Lower lobe of right lung (tissue), 2 donors: ENCODE data around the gene B3GLCT. TPM values are rescaled to one million over a fixed set of nuclear protein-coding genes. Genes with fewer than 3 reads are reported as not detected.

Source experiments
- ATAC-seq, 2 donors: fragments of 200-7000 bp; cut with Tn5 transposase; one replicate each; pipeline ENCODE4 v1.9.1; 2020 to 2022; ENCODE audit warnings: mild to moderate bottlenecking in 2 of 2, moderate library complexity in 2 of 2
- DNase-seq: peaks from one replicate; pipeline ENCODE4 v3.0.0-alpha.2; 2020
- H3K27ac ChIP-seq: fragments of 200-600 bp; one replicate; pipeline ENCODE4 v1.8.0; 2022
- H3K27me3 ChIP-seq: fragments of 200-600 bp; one replicate; pipeline ENCODE4 v1.8.0; 2022; ENCODE audit warnings: low read depth
- H3K36me3 ChIP-seq: fragments of 200-600 bp; one replicate; pipeline ENCODE4 v1.8.0; 2022; ENCODE audit warnings: mild to moderate bottlenecking
- H3K4me1 ChIP-seq: fragments of 200-600 bp; one replicate; pipeline ENCODE4 v1.8.0; 2022
- H3K4me3 ChIP-seq: fragments of 200-600 bp; one replicate; pipeline ENCODE4 v1.8.0; 2022; ENCODE audit warnings: mild to moderate bottlenecking
- H3K9me3 ChIP-seq: fragments of 200-600 bp; one replicate; pipeline ENCODE4 v1.8.0; 2022
- intact Hi-C: fragments of 100-400 bp; cut with DNase I; formaldehyde crosslinking; loops from one replicate; pipeline ENCODE4 v1.11.0; 2022
- total RNA-seq: library from RNA; stranded (reverse); fragmentation: NEBNext Ultra II Directional; extraction: Animal tissue kit (Norgen Biotek cat#: 25700); gene quantifications from one replicate; pipeline ENCODE4 v1.2.1, GENCODE V29; 2021
- TF ChIP-seq, protein P1 (sequence below): fragments of 200-600 bp; IDR thresholded peaks from one replicate; pipeline ENCODE4 v1.8.0; 2022; ENCODE audit warnings: antibody characterized with exemption, mild to moderate bottlenecking
- donor health status: DM: no; HTN: yes; CAD: no; lungs with severe emphysema.

Gene B3GLCT
- total RNA-seq, 1 donor from 2014 or later: 6.1 TPM

DNA sequence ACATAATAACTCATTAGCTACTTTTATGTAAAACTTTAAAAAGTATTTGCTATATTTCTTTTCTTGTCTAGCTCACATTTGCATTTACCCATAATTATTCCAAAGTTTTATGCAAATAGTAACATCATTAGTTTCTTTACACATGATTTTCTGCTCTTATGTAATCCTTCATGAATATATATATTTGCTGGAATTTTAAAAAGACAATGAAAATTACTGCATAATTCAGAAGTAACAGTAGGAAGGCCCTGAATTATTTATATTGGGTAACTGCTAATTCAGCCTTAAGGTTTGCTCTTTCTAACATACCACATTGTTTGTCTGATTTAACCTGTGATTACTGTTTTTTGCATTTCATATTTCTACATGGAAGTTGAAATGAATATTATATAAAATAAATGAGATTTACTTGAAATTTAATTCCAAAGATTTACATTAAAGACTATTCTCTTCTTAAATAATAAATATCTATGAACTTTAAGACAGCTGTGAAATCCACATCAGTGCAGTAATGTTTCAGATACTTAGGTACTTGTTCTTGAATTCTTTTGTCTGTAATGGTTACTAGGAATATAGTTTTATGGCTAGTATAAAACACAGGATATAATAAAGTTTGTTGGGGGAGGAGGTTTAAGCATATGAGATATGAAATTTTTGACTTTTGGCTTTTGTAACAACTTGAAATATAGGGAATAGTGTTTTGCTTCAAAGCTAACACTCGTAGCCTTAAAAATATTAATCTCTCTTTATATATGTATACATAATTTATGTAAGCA is 46.0 kb downstream of the B3GLCT start:
- intact Hi-C loops: no loop called here
- no peaks in the 10 kb centered on the region for H3K27me3 ChIP-seq
- H3K4me1 ChIP-seq: no peaks in the 10 kb centered on the region
- no peak overlapping the region for H3K4me3 ChIP-seq
- DNase-seq (no peak), ATAC-seq (no peak)
- H3K36me3 ChIP-seq: no peaks in the 10 kb centered on the region
- H3K27ac ChIP-seq: no peak overlapping the region
- TF ChIP-seq, protein P1, sequence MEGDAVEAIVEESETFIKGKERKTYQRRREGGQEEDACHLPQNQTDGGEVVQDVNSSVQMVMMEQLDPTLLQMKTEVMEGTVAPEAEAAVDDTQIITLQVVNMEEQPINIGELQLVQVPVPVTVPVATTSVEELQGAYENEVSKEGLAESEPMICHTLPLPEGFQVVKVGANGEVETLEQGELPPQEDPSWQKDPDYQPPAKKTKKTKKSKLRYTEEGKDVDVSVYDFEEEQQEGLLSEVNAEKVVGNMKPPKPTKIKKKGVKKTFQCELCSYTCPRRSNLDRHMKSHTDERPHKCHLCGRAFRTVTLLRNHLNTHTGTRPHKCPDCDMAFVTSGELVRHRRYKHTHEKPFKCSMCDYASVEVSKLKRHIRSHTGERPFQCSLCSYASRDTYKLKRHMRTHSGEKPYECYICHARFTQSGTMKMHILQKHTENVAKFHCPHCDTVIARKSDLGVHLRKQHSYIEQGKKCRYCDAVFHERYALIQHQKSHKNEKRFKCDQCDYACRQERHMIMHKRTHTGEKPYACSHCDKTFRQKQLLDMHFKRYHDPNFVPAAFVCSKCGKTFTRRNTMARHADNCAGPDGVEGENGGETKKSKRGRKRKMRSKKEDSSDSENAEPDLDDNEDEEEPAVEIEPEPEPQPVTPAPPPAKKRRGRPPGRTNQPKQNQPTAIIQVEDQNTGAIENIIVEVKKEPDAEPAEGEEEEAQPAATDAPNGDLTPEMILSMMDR: no peak
- H3K9me3 ChIP-seq: no peaks in the 10 kb centered on the region

DNA sequence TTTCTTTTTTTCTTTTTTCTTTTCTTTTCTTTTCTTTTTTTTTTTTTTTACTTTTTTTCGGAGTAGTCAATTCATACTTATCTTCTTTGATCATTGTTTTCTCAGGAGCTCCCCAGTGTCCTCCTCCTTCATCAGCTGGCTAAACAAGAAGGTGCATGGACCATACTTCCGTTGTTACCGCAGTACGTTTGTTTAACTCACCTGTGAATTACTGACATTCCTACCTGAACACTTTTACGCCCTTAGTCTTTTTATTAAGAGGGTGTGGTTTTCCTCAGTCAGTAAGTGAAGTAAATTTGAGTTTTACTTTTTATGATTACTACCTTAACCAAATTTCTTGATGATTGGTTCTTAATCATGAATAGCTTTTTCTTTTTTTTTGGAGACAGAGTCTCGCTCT is 47.1 kb downstream of the B3GLCT start:
- Histone ChIP-seq H3K4me3 (no peak overlapping the region), H3K27ac (no peak overlapping the region), H3K9me3 (no peaks in the 10 kb centered on the region), H3K27me3 (no peaks in the 10 kb centered on the region), H3K36me3 (no peaks in the 10 kb centered on the region), H3K4me1 (no peaks in the 10 kb centered on the region)
- no peak for ATAC-seq
- DNase-seq: no peak
- intact Hi-C loops: no loop called here
- TF ChIP-seq, protein P1: no peak

DNA sequence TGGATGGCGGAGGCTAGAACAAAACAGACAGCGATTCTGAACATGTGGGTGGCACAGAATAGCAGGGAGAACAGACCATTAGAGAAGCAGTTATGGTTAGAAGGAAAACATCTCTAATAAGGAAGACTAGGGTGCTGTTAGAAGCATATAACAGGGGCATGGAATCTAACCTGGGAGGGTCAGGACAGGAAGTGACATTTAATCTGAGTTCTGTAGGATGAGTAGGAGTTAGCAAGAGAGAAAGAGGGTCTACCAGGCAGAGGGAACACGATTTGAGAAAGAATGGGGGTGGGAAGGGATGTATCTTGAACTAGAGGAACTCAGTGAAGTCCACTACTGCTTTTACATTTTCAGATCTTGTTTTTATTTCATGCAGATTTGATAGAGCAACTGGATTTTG is 48.6 kb downstream of the B3GLCT start:
- H3K36me3 ChIP-seq: no peaks in the 10 kb centered on the region
- ATAC-seq: no peak
- no peaks in the 10 kb centered on the region for H3K27me3 ChIP-seq
- no peak for DNase-seq
- H3K4me1 ChIP-seq: no peaks in the 10 kb centered on the region
- H3K27ac ChIP-seq: no peak overlapping the region
- no peaks in the 10 kb centered on the region for H3K9me3 ChIP-seq
- no peak overlapping the region for H3K4me3 ChIP-seq
- intact Hi-C loops: no loop called here
- TF ChIP-seq, protein P1: no peak

DNA sequence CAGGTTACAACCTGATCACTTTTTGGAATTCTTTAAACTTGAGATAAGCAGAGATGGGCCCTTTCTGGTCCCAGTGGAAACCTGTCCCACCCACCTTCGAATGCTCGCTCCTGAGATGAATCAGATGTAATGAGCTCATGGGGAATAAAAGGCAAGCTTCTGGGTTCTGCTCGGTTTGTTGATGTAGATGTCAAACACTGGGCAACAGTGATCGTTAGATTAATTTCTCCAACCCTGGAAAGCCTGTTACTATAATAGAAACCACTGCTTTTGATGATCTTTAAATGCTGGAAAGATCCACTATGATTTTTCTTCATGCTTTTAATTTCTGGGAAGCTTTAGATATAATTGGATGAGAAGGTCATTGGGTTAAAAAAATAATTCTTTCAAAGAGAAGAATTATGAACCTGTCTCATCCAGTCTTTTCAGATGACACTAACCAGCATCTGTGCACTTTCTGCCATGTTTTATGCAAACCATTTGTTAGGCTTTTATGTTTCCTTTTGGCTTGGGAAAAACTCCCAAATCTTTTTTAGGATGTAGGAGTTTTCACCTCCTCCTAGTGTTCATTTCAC is 49.3 kb downstream of the B3GLCT start:
- H3K36me3 ChIP-seq: no peaks in the 10 kb centered on the region
- DNase-seq (no peak), ATAC-seq (no peak)
- no peak overlapping the region for H3K4me3 ChIP-seq
- H3K4me1 ChIP-seq: no peaks in the 10 kb centered on the region
- TF ChIP-seq, protein P1: no peak
- no peaks in the 10 kb centered on the region for H3K27me3 ChIP-seq
- intact Hi-C loops: no loop called here
- no peaks in the 10 kb centered on the region for H3K9me3 ChIP-seq
- no peak overlapping the region for H3K27ac ChIP-seq

DNA sequence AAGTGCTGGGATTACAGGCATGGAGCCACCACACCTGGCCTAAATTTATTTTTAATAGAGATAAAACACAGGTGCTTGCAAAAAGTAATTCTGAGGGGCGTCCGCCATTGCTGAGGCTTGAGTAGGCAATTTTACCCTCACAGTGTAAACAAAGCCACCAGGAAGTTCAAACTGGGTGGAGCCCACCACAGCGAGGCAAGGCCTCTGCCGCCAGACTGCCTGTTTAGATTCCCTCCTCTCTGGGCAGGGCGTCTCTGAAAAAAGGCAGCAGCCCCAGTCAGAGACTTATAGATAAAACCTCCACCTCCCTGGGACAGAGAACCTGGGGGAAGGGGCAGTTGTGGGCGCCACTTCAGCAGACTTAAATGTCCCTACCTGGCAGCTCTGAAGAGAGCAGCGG is 50.7 kb downstream of the B3GLCT start:
- ATAC-seq: no peak
- no peaks in the 10 kb centered on the region for H3K27me3 ChIP-seq
- H3K27ac ChIP-seq: no peak overlapping the region
- no peak overlapping the region for H3K4me3 ChIP-seq
- no peaks in the 10 kb centered on the region for H3K4me1 ChIP-seq
- intact Hi-C loops: no loop called here
- TF ChIP-seq, protein P1: no peak
- DNase-seq: no peak
- peaks cover 4% of the 10 kb centered on the region for H3K9me3 ChIP-seq
- H3K36me3 ChIP-seq: no peaks in the 10 kb centered on the region
